HepG2 (cell line): ENCODE measurements around the gene TMEM127. TPM values are rescaled to one million over a fixed set of nuclear protein-coding genes. Genes with fewer than 3 reads are reported as not detected.

Experiments
- BORCS8-MEF2B ChIP-seq: sonication (generic); formaldehyde crosslinking; IDR thresholded peaks from 2 replicates; pipeline ENCODE4 v1.8.0; 2022; ENCODE audit warnings: mild to moderate bottlenecking, missing genetic modification reagents
- CCAR2 ChIP-seq: fragments of 200-400 bp; formaldehyde crosslinking; optimal IDR thresholded peaks from 2 replicates; pipeline ENCODE3; 2018; ENCODE audit warnings: low read depth, mild to moderate bottlenecking, low read length, moderate library complexity
- DMAP1 ChIP-seq: IDR thresholded peaks from 2 replicates; pipeline ENCODE4 v1.6.1; 2016
- DR1 ChIP-seq: sonication (generic); formaldehyde crosslinking; IDR thresholded peaks from 2 replicates; pipeline ENCODE4 v1.8.0; 2021; ENCODE audit warnings: mild to moderate bottlenecking, missing genetic modification reagents, inconsistent platforms
- GABPA ChIP-seq, 2 experiments: IDR thresholded peaks; 2 replicates each; pipeline ENCODE4 v1.6.1; 2011 to 2016; ENCODE audit warnings: low read depth in 2 of 2, low read length in 1 of 2, missing biosample characterization in 1 of 2, missing genetic modification characterization in 1 of 2
- KDM5B ChIP-seq: sonication (generic); formaldehyde crosslinking; IDR thresholded peaks from 2 replicates; pipeline ENCODE4 v1.4.0; 2020; ENCODE audit warnings: missing genetic modification reagents, mild to moderate bottlenecking, borderline replicate concordance
- MEIS1 ChIP-seq: sonication (generic); formaldehyde crosslinking; IDR thresholded peaks from 2 replicates; pipeline ENCODE4 v1.9.0; 2021; ENCODE audit warnings: mild to moderate bottlenecking, missing genetic modification reagents, moderate library complexity, borderline replicate concordance
- NFE2 ChIP-seq: sonication (generic); formaldehyde crosslinking; IDR thresholded peaks from 2 replicates; pipeline ENCODE4 v1.4.0; 2020; ENCODE audit warnings: missing genetic modification reagents
- RXRB ChIP-seq: IDR thresholded peaks from 2 replicates; pipeline ENCODE4 v1.6.1; 2016; ENCODE audit warnings: borderline replicate concordance, missing genetic modification reagents, missing compliant biosample characterization
- SP4 ChIP-seq: sonication (generic); formaldehyde crosslinking; IDR thresholded peaks from 2 replicates; pipeline ENCODE4 v1.8.1; 2023; ENCODE audit warnings: mild to moderate bottlenecking, missing genetic modification reagents
- ZBTB38 ChIP-seq: sonication (generic); formaldehyde crosslinking; IDR thresholded peaks from 2 replicates; pipeline ENCODE4 v1.5.1; 2020; ENCODE audit warnings: mild to moderate bottlenecking, missing genetic modification reagents
- ZFP1 ChIP-seq: IDR thresholded peaks from 2 replicates; pipeline ENCODE4 v1.6.1; 2016
- ZMYM4 ChIP-seq: sonication (generic); formaldehyde crosslinking; IDR thresholded peaks from 2 replicates; pipeline ENCODE4 v1.8.1; 2023; ENCODE audit warnings: mild to moderate bottlenecking, missing genetic modification reagents
- ZNF629 ChIP-seq: sonication (generic); formaldehyde crosslinking; conservative IDR thresholded peaks from 2 replicates; pipeline ENCODE4 v1.5.0; 2020; ENCODE audit warnings: missing genetic modification reagents
- ZNF674 ChIP-seq: sonication (generic); formaldehyde crosslinking; IDR thresholded peaks from 2 replicates; pipeline ENCODE4 v1.5.0; 2020; ENCODE audit warnings: low read depth, mild to moderate bottlenecking, missing genetic modification reagents
- ZNF776 ChIP-seq: sonication (generic); formaldehyde crosslinking; IDR thresholded peaks from 2 replicates; pipeline ENCODE4 v1.4.0; 2020; ENCODE audit warnings: mild to moderate bottlenecking, missing genetic modification reagents
- polyA plus RNA-seq, 8 experiments: library from polyadenylated mRNA; depleted of rRNA in 3 of 8; stranded (reverse) in 7 of 8; unstranded in 1 of 8; fragments of >200 nt; fragmentation: Illumina TruSeq in 4 of 8; extraction: Trizol in 4 of 8; gene quantifications; 2 replicates each; pipeline versions ENCODE4 v1.2.1 to v1.2.3, GENCODE V29; 2011 to 2016; ENCODE audit warnings: low read depth in 4 of 8, missing spikeins in 1 of 8, mixed read lengths in 1 of 8; ENCODE audit not compliant: insufficient read depth in 1 of 8
- total RNA-seq, 5 experiments: library from RNA; depleted of rRNA; stranded (reverse); fragments of >200 nt; fragmentation: Illumina TruSeq; extraction: Trizol; gene quantifications; 2 replicates each; pipeline ENCODE4 v1.2.3, GENCODE V29; 2016; ENCODE audit warnings: low read depth in 1 of 5
- TF ChIP-seq, protein P1 (sequence below): sonication (generic); formaldehyde crosslinking; IDR thresholded peaks from 2 replicates; pipeline ENCODE4 v1.5.1; 2020; ENCODE audit warnings: mild to moderate bottlenecking, missing genetic modification reagents, borderline replicate concordance
- TF ChIP-seq, protein P2 (sequence below): sonication (generic); formaldehyde crosslinking; IDR thresholded peaks from 2 replicates; pipeline ENCODE4 v1.5.0; 2020; ENCODE audit warnings: missing genetic modification reagents, mild to moderate bottlenecking, borderline replicate concordance
- TF ChIP-seq, protein P3 (sequence below): sonication (generic); formaldehyde crosslinking; IDR thresholded peaks from 2 replicates; pipeline ENCODE4 v1.4.0; 2020; ENCODE audit warnings: missing genetic modification reagents, mild to moderate bottlenecking, borderline replicate concordance
- TF ChIP-seq, protein P4 (sequence below): sonication (generic); formaldehyde crosslinking; IDR thresholded peaks from 2 replicates; pipeline ENCODE4 v1.5.0; 2020; ENCODE audit warnings: missing genetic modification reagents
- TF ChIP-seq, protein P5 (sequence below): sonication (generic); formaldehyde crosslinking; IDR thresholded peaks from 2 replicates; pipeline ENCODE4 v1.5.0; 2020; ENCODE audit warnings: mild to moderate bottlenecking, missing genetic modification reagents, moderate library complexity

TMEM127 gene
- total and polyA plus RNA-seq, 2 of the 13 experiments (the other 11 are each of a cell fraction or from before 2014, with no cell fraction given), result 21.5 to 33.9 TPM

DNA sequence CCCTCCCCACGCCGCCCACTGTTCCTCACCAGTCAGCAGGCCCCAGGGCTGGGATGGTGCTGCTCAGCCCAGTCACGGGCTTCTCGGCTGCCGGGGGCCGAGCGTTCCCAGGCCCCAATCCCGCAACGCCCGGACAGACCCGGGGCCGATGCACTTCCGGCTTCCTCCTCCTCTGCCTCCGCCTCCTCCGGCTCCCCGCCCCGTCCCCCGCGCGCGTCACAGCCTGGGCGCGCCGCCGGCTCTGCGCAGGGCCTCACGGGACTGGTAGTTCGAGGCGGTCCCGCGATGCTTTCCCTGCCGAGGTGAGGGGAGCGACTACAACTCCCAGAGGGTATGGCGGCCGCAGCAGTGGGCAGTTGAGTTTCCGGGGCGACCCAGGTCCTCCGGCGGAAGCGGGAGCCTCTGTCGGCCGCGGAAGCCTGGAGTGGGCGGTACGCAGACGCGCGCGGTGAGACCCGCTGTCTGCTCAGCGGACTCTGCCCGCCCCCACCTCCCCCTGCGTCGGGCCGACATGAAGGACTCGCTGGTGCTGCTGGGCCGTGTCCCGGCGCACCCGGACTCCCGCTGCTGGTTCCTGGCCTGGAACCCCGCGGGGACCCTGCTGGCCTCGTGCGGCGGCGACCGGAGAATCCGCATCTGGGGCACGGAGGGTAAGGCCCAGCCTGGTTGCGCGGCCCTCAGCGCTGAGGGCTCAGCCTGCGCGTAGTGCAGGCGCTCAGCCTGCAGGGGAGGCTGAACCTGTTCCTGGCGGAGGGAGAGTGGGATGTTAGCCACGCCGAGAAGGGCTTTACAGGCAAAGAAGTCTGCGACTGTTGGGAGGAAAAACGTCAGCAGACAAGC lies at the start of gene TMEM127, which contains the start of gene CIAO1 (continued):
- TF ChIP-seq, protein P1, sequence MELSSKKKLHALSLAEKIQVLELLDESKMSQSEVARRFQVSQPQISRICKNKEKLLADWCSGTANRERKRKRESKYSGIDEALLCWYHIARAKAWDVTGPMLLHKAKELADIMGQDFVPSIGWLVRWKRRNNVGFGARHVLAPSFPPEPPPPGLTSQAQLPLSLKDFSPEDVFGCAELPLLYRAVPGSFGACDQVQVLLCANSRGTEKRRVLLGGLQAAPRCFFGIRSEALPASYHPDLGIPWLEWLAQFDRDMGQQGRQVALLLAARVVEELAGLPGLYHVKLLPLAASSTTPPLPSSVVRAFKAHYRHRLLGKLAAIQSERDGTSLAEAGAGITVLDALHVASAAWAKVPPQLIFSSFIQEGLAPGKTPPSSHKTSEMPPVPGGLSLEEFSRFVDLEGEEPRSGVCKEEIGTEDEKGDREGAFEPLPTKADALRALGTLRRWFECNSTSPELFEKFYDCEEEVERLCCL (CRISPR knock-in tag), result peak; percentile 94
- TF ChIP-seq, protein P2, sequence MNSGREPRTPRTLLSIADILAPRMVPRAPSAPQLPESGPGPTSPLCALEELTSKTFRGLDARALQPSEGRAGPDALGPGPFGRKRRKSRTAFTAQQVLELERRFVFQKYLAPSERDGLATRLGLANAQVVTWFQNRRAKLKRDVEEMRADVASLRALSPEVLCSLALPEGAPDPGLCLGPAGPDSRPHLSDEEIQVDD, result peak; percentile 91
- TF ChIP-seq RXRB (peak; percentile 85), GABPA (IDR thresholded peaks at IDR 0.05; ENCODE audit: low read depth, low read length) (no peak), GABPA (CRISPR knock-in tag; IDR thresholded peaks at IDR 0.05; ENCODE audit: low read depth) (peak; percentile 93), NFE2 (CRISPR knock-in tag) (no peak), SP4 (CRISPR knock-in tag) (peak; percentile 96), ZMYM4 (peak; percentile 86), ZNF776 (CRISPR knock-in tag) (peak; percentile 86), DMAP1 (CRISPR knock-in tag) (peak; percentile 99), DR1 (CRISPR knock-in tag) (peak; percentile 88), CCAR2 (no peak), ZFP1 (no peak; the same call in 1 of the 2 replicates), BORCS8-MEF2B (CRISPR knock-in tag) (peak; percentile 81; the same call in 1 of the 2 replicates), ZNF629 (CRISPR knock-in tag) (no peak), ZNF674 (CRISPR knock-in tag) (0 out of 2 replicates have a peak, but pooled peaks have one; percentile 13), ZBTB38 (peak; percentile 84), KDM5B (CRISPR knock-in tag) (peak; percentile 97), MEIS1 (CRISPR knock-in tag) (peak; percentile 92; the same call in 1 of the 2 replicates)
- TF ChIP-seq, protein P3, sequence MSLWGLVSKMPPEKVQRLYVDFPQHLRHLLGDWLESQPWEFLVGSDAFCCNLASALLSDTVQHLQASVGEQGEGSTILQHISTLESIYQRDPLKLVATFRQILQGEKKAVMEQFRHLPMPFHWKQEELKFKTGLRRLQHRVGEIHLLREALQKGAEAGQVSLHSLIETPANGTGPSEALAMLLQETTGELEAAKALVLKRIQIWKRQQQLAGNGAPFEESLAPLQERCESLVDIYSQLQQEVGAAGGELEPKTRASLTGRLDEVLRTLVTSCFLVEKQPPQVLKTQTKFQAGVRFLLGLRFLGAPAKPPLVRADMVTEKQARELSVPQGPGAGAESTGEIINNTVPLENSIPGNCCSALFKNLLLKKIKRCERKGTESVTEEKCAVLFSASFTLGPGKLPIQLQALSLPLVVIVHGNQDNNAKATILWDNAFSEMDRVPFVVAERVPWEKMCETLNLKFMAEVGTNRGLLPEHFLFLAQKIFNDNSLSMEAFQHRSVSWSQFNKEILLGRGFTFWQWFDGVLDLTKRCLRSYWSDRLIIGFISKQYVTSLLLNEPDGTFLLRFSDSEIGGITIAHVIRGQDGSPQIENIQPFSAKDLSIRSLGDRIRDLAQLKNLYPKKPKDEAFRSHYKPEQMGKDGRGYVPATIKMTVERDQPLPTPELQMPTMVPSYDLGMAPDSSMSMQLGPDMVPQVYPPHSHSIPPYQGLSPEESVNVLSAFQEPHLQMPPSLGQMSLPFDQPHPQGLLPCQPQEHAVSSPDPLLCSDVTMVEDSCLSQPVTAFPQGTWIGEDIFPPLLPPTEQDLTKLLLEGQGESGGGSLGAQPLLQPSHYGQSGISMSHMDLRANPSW (CRISPR knock-in tag), result peak; percentile 92; the same call in 1 of the 2 replicates
- TF ChIP-seq, protein P4, sequence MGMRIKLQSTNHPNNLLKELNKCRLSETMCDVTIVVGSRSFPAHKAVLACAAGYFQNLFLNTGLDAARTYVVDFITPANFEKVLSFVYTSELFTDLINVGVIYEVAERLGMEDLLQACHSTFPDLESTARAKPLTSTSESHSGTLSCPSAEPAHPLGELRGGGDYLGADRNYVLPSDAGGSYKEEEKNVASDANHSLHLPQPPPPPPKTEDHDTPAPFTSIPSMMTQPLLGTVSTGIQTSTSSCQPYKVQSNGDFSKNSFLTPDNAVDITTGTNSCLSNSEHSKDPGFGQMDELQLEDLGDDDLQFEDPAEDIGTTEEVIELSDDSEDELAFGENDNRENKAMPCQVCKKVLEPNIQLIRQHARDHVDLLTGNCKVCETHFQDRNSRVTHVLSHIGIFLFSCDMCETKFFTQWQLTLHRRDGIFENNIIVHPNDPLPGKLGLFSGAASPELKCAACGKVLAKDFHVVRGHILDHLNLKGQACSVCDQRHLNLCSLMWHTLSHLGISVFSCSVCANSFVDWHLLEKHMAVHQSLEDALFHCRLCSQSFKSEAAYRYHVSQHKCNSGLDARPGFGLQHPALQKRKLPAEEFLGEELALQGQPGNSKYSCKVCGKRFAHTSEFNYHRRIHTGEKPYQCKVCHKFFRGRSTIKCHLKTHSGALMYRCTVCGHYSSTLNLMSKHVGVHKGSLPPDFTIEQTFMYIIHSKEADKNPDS (CRISPR knock-in tag), result peak; percentile 95
- TF ChIP-seq, protein P5, sequence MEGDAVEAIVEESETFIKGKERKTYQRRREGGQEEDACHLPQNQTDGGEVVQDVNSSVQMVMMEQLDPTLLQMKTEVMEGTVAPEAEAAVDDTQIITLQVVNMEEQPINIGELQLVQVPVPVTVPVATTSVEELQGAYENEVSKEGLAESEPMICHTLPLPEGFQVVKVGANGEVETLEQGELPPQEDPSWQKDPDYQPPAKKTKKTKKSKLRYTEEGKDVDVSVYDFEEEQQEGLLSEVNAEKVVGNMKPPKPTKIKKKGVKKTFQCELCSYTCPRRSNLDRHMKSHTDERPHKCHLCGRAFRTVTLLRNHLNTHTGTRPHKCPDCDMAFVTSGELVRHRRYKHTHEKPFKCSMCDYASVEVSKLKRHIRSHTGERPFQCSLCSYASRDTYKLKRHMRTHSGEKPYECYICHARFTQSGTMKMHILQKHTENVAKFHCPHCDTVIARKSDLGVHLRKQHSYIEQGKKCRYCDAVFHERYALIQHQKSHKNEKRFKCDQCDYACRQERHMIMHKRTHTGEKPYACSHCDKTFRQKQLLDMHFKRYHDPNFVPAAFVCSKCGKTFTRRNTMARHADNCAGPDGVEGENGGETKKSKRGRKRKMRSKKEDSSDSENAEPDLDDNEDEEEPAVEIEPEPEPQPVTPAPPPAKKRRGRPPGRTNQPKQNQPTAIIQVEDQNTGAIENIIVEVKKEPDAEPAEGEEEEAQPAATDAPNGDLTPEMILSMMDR, result peak; percentile 58
